HG03175 (cell line): ENCODE measurements around the gene NFKBIA.
"Not testable (repeated sequence)": the region's sequence is repeated elsewhere in the genome, so short reads cannot be mapped to it uniquely, and the experiment has no call there.

Experiments used
- ATAC-seq: cut with Tn5 transposase; IDR thresholded peaks from one replicate; pipeline ENCODE4 v1.9.1; 2021; ENCODE audit warnings: mild to moderate bottlenecking, moderate library complexity; ENCODE audit not compliant: unreplicated experiment

Gene NFKBIA

GRCh38 chr14:35392103-35392502 is 12.4 kb downstream of the NFKBIA start:
- no peak for ATAC-seq

GRCh38 chr14:35391388-35391710 is 13.2 kb downstream of the NFKBIA start:
- ATAC-seq: no peak

- peak; percentile 87 for ATAC-seq
These were observed 13.8 kb downstream of the NFKBIA start for GRCh38 chr14:35390577-35391387.

- ATAC-seq: no peak
These were observed 15.3 kb downstream of the NFKBIA start for GRCh38 chr14:35389315-35389667.

GRCh38 chr14:35388656-35389314 is 15.8 kb downstream of the NFKBIA start:
- ATAC-seq: no peak

- no peak for ATAC-seq
These were observed 16.6 kb downstream of the NFKBIA start for GRCh38 chr14:35387713-35388579.

- no peak for ATAC-seq
These were observed 17.3 kb downstream of the NFKBIA start for GRCh38 chr14:35387219-35387618.

- ATAC-seq: no peak
These were observed 17.9 kb downstream of the NFKBIA start for GRCh38 chr14:35386673-35387125.

GRCh38 chr14:35385042-35385839 is 19.3 kb downstream of the NFKBIA start:
- no peak for ATAC-seq

- ATAC-seq: no peak
These were observed 20.0 kb downstream of the NFKBIA start for GRCh38 chr14:35384455-35385041.

- ATAC-seq: no peak
These were observed 20.7 kb downstream of the NFKBIA start for GRCh38 chr14:35383569-35384454.

- ATAC-seq: no peak
These were observed 23.8 kb downstream of the NFKBIA start for GRCh38 chr14:35380794-35381193.

GRCh38 chr14:35379234-35379933 is 25.2 kb downstream of the NFKBIA start:
- ATAC-seq: not testable (repeated sequence)

- no peak for ATAC-seq
These were observed 25.9 kb downstream of the NFKBIA start for GRCh38 chr14:35378425-35379233.

GRCh38 chr14:35375558-35376025 is 29.0 kb downstream of the NFKBIA start:
- no peak for ATAC-seq

GRCh38 chr14:35374263-35374712 is 30.3 kb downstream of the NFKBIA start:
- no peak for ATAC-seq

- not testable (repeated sequence) for ATAC-seq
These were observed 31.3 kb downstream of the NFKBIA start for GRCh38 chr14:35373208-35373607.

GRCh38 chr14:35370969-35371368 is 33.6 kb downstream of the NFKBIA start:
- no peak for ATAC-seq
